Measurements from ENCODE around the gene C5. TPM values are rescaled to one million over a fixed set of nuclear protein-coding genes. Genes with fewer than 3 reads are reported as not detected.
"Not testable (repeated sequence)": the region's sequence is repeated elsewhere in the genome, so short reads cannot be mapped to it uniquely, and the experiment has no call there.

C5 gene
- polyA plus RNA-seq, 6 donors from 2014 or later, result 0.47 to 1.7 (median 0.74) TPM; not detected in 1

DNA sequence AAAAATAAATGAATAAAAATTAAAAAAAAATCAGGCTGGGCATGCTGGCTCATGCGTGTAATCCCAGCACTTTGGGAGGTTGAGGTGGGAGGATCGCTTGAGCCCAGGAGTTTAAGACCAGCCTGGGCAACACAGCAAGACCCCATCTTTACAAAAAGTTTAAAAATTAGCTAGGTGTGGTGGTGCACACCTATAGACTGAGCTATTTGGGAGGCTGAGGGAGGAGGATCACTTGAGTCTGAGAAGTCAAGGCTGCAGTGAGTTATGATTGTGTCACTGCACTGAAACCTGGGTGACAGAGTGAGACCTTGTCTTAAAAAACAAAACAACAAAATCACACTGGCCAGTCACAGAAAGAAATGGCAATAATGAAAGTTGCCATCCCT lies 21.3 kb upstream of the C5 start:
- Mint-ChIP-seq H3K4me1 (peaks cover 39 to 52% (median 43%) of the 10 kb centered on the region in 3 donors), H3K36me3 (peaks cover 10 to 11% of the 10 kb centered on the region in 2 donors), H3K27me3 (no peaks in the 10 kb centered on the region), H3K9me3 (peaks cover 0 to 13% (median 8%) of the 10 kb centered on the region in 7 donors), H3K27ac (peak overlapping the region; percentile 96 to 99 (median 96)), H3K4me3 (peak overlapping the region; percentile 87 to 100 (median 94))
- DNase-seq (no peak), ATAC-seq (ENCODE audit: low read depth in 2 of 2) (peak; percentile 1 to 2)

DNA sequence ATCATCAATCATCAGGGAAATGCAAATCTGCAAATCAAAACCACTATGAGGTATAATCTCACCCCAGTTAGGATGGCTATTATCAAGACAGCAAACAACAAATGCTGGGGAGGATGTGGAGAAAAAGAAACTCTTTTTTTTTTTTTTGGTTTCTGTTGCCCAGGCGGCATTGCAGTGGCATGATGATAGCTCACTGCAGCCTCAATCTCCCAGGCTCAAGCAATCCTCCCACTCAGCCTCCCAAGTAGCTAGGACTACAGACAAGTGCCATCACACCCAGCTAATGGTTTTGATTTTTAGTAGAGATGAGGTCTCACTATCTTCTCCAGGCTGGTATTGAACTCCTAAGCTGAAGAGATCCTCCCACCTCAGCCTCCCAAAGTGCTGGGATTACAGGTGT lies 19.3 kb upstream of the C5 start:
- Mint-ChIP-seq H3K36me3 (peaks cover 10 to 11% of the 10 kb centered on the region in 2 donors), H3K4me3 (peak overlapping the region in 1 of 8 donors; percentile 56), H3K9me3 (peaks cover 0 to 13% (median 8%) of the 10 kb centered on the region in 7 donors), H3K27me3 (no peaks in the 10 kb centered on the region), H3K4me1 (peaks cover 26 to 36% (median 33%) of the 10 kb centered on the region in 3 donors), H3K27ac (peak overlapping the region in 1 of 6 donors; percentile 22)
- ATAC-seq (ENCODE audit: low read depth in 2 of 2) (no peak), DNase-seq (no peak)

DNA sequence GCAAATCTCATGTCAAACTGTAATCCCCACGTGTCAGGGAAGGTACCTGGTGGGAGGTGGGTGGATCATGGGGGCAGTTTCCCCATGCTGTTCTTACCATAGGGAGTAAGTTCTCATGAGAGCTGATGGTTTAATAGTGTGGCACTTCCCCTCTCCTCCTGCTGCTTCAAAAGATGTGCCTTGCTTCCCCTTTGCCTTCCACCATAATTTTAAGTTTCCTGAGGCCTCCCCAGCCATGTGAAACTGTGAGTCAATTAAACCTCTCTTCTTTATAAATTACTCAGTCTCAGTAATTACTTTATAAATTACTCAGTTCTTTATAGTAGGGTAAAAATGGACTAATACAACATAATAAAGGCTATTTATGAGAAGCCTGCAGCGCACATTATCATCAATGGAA lies 17.6 kb upstream of the C5 start:
- H3K4me1 Mint-ChIP-seq, result peaks cover 15 to 19% (median 18%) of the 10 kb centered on the region in 3 donors
- H3K36me3 Mint-ChIP-seq, result peaks cover 10 to 11% of the 10 kb centered on the region in 2 donors
- DNase-seq (no peak), ATAC-seq (ENCODE audit: low read depth in 2 of 2) (no peak)
- H3K9me3 Mint-ChIP-seq, result peaks cover 0 to 13% (median 8%) of the 10 kb centered on the region in 7 donors
- no peaks in the 10 kb centered on the region for H3K27me3 Mint-ChIP-seq
- no peak overlapping the region for H3K4me3 Mint-ChIP-seq
- no peak overlapping the region for H3K27ac Mint-ChIP-seq

DNA sequence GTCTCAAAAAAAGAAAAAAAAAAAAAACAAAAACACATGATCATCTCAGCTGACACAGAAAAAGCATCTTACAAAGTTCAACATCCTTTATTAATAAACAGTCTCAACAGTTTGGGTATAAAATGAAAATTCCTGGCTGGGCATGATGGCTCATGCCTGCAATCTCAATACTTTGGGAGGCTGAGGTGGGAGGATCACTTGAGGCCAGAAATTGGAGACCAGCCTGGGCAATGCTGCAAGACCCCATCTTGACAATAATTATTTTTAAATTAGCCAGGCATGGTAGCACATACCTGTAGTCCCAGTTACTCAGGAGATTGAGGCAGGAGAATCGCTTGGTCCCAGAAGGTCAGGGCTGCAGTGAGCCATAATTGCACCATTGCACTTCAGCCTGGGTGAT lies 16.8 kb upstream of the C5 start:
- Mint-ChIP-seq H3K4me1 (peaks cover 12% of the 10 kb centered on the region in 3 donors), H3K4me3 (no peak overlapping the region), H3K27ac (peak overlapping the region in 1 of 6 donors; percentile 22), H3K9me3 (peaks cover 0 to 13% (median 8%) of the 10 kb centered on the region in 7 donors), H3K27me3 (no peaks in the 10 kb centered on the region), H3K36me3 (peaks cover 10 to 11% of the 10 kb centered on the region in 2 donors)
- ATAC-seq (ENCODE audit: low read depth in 2 of 2) (no peak), DNase-seq (no peak)

DNA sequence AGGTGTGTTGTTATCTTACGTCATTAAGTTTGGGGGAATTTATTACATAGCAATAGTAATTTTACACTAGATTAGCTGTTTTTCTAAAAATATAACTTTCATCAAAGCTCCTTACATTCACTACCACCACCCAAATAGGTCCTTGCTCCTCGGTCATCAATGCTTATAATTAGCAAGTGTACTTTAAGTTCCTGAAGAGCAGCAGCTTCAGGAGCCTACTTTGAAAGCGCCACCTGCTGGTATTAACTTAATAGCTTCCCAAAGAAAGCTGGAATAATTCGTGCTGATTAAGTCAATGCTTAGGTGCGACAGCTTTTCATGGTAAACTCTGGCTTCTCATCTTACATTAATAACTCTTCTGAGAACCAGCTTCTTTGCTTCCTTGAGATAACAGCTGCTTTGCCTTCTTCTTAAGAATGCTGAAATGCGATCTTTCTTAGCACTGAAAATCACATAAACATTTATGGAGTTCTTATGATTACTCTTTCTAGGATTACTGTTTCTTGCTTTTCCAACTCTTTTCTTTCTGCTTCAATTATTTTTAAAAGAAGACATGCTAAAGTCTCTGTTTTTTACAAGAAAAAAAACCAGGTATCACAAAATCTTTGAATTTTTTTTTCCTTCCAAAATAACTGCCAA lies 10.0 kb upstream of the C5 start:
- no peaks in the 10 kb centered on the region for H3K27me3 Mint-ChIP-seq

DNA sequence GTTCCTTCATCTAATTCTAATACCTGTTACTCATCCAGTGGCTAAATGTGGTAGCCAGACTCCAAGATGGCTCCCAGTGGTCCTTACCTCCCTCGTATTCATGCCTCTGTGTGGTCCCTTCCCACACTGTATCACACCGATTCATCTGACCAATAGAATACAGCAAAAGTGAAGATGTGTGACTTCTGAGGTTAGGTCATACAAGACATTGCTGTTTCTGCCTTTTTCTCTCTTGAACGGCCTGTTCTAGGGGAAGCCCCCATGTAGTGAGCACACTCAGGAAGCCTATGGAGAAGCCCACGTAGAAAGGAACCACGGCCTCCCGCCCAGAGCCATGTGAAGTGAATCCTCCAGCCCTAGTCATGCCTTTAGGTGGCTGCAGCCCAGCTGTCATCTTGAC lies 9.4 kb upstream of the C5 start:
- DNase-seq (no peak), ATAC-seq (ENCODE audit: low read depth in 2 of 2) (no peak)
- Mint-ChIP-seq H3K4me1 (peaks cover 0 to 8% (median 8%) of the 10 kb centered on the region in 3 donors), H3K9me3 (peaks cover 0 to 18% (median 3%) of the 10 kb centered on the region in 7 donors), H3K36me3 (peaks cover 0 to 20% of the 10 kb centered on the region in 2 donors), H3K27me3 (no peaks in the 10 kb centered on the region), H3K27ac (no peak overlapping the region), H3K4me3 (no peak overlapping the region)

More for the DNA sequence above, 10.0 kb upstream of the C5 start:
- Mint-ChIP-seq H3K4me1 (peaks cover 0 to 8% (median 8%) of the 10 kb centered on the region in 3 donors), H3K9me3 (peaks cover 0 to 18% (median 3%) of the 10 kb centered on the region in 7 donors), H3K36me3 (peaks cover 0 to 20% of the 10 kb centered on the region in 2 donors), H3K27ac (no peak overlapping the region), H3K4me3 (no peak overlapping the region)
- ATAC-seq (ENCODE audit: low read depth in 2 of 2) (peak; percentile 41 to 58), DNase-seq (peak; percentile 46)

DNA sequence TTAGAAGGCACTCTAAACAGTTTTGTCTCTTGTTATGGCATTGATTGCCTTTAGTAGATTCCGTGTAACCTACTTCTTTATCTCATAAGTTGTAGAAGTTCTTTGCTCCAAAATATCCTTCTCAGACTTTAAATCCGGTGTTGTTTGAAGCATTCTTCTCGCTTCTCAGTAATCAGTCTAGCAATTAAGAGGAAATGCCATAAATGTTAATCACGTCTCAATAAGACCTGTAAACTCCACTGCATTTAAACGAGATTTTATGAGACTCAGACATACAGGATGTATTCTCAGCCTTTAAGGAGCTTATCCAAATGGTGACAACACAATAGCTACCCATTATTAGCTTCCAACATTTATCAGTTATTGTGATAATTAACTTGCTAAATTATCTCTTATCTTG lies 7.7 kb upstream of the C5 start:
- no peaks in the 10 kb centered on the region for H3K27me3 Mint-ChIP-seq
- ATAC-seq (ENCODE audit: low read depth in 2 of 2) (no peak), DNase-seq (no peak)
- H3K9me3 Mint-ChIP-seq, result peaks cover 0 to 18% (median 3%) of the 10 kb centered on the region in 7 donors
- H3K27ac Mint-ChIP-seq, result no peak overlapping the region
- H3K4me1 Mint-ChIP-seq, result peaks cover 0 to 8% (median 8%) of the 10 kb centered on the region in 3 donors
- H3K36me3 Mint-ChIP-seq, result peaks cover 0 to 20% of the 10 kb centered on the region in 2 donors
- no peak overlapping the region for H3K4me3 Mint-ChIP-seq

DNA sequence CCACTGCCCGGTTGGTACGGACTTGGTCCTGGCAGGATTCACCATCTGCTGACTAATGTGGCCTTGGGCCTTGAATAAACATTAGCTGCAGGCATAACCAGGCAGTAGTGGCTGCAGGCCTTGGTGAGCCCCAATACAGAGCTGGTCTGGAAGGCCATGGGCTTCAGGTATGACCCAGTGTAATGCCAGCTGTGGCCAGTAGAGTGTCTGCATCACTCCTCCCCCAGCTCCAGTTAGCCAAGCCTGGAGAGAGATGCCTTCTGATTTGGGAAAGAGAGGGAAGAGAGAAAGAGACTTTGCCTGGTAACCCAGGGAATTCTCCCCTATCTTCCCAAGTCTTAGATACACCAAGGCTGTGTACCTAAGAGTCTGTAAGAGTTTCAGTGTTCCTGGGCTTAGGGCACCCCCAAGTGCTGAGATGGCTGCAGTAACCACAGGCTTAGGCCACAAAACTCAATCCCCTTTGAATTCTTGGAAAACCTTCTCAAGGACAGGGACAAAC lies 5.6 kb upstream of the C5 start:
- no peak for DNase-seq
- H3K27ac Mint-ChIP-seq, result no peak overlapping the region
- no peaks in the 10 kb centered on the region for H3K27me3 Mint-ChIP-seq
- no peak for ATAC-seq (ENCODE audit: low read depth in 2 of 2)
- peak overlapping the region in 1 of 8 donors; percentile 10 for H3K4me3 Mint-ChIP-seq
- peaks cover 0 to 20% of the 10 kb centered on the region in 2 donors for H3K36me3 Mint-ChIP-seq
- H3K4me1 Mint-ChIP-seq, result peaks cover 0 to 8% (median 8%) of the 10 kb centered on the region in 3 donors
- peaks cover 0 to 18% (median 3%) of the 10 kb centered on the region in 7 donors for H3K9me3 Mint-ChIP-seq

DNA sequence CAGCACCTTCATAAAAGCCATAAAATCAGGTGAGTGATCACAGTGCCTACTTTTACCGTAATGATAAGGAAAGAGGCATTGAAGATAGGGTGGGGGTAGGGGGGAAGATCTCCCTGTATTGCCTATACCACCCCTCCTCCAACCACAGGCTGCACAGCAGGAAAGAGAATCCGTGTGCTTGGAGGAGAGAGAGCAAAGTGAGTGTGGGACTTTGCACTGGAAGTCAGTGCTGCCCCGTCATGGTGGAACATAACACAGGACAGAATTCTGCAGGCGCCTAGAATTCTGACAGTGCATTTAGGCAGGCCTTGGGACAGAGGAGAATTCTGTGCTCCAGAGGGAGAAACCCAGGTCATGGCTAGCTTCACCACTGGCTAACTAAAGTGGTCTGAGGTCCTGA lies 3.5 kb upstream of the C5 start:
- Mint-ChIP-seq H3K4me1 (no peaks in the 10 kb centered on the region), H3K9me3 (peaks cover 0 to 18% (median 3%) of the 10 kb centered on the region in 7 donors), H3K27ac (no peak overlapping the region), H3K27me3 (no peaks in the 10 kb centered on the region), H3K4me3 (no peak overlapping the region), H3K36me3 (peaks cover 0 to 20% of the 10 kb centered on the region in 2 donors)
- DNase-seq, result no peak
- no peak for ATAC-seq (ENCODE audit: low read depth in 2 of 2)

DNA sequence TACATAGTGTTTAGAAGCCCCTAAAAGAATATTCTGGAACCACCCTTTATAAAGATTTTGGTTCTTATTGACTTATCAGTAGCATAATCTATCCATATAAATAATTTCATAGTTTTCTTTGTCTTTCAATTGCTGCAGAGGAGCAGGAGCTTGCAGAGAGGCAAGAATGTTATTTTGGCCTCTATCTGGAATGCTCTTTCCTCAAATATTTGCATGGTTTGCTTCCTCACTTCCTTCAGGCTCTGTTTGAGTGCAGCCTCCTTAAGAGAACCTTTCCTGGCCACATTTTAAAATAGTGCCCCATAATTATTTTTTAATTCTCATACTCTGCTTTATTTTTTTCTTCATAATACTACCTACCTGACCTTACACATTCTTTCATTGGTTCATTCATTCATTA lies 1.5 kb downstream of the C5 start:
- Mint-ChIP-seq H3K27me3 (no peaks in the 10 kb centered on the region), H3K9me3 (no peaks in the 10 kb centered on the region), H3K36me3 (no peaks in the 10 kb centered on the region)

DNA sequence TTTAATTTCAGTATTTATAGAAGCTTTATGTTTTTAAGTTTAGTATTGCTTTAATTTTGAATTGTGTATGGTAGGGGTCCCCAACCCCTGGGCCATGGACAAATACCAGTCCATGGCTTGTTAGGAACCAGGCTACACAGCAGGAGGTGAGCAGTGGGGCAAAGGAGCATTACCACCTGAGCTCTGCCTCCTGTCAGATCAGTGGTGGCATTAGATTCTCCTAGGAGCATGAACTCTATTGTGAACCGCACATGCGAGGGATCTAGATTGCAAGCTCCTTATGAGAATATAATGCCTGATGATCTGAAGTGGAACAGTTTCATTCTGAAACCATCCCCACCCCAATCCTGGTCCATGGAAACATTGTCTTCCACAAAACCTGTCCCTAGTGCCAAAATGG lies 1.9 kb downstream of the C5 start:
- no peaks in the 10 kb centered on the region for H3K27me3 Mint-ChIP-seq
- no peak for ATAC-seq (ENCODE audit: low read depth in 2 of 2)
- H3K36me3 Mint-ChIP-seq, result no peaks in the 10 kb centered on the region
- DNase-seq, result no peak
- H3K9me3 Mint-ChIP-seq, result no peaks in the 10 kb centered on the region
- H3K4me3 Mint-ChIP-seq, result no peak overlapping the region
- no peak overlapping the region for H3K27ac Mint-ChIP-seq
- H3K4me1 Mint-ChIP-seq, result no peaks in the 10 kb centered on the region

More for the DNA sequence above, 1.5 kb downstream of the C5 start:
- DNase-seq (no peak), ATAC-seq (ENCODE audit: low read depth in 2 of 2) (no peak)
- Mint-ChIP-seq H3K4me1 (no peaks in the 10 kb centered on the region), H3K27ac (peak overlapping the region in 1 of 6 donors; percentile 54), H3K4me3 (no peak overlapping the region)

DNA sequence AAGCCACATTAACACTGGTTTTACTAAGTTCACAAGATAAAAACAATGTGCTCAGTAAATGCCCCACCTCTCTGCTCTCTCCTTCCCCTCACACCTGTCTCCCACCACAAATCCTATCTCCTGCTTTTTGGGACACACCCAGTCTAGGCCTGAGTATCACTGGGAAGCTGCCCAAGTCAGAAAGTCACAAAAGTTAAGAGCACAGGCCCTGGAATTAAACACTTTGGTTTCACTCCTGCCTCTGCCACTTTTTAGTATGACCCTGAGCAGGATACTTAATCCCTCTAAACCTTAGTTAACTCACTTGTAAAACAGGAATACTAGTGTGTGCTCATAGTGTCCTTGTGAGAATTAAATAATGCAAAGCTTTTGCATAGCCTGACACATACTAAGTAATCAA lies 11.3 kb downstream of the C5 start:
- Mint-ChIP-seq H3K4me3 (no peak overlapping the region), H3K4me1 (no peaks in the 10 kb centered on the region), H3K9me3 (peaks cover 0 to 5% (median 0%) of the 10 kb centered on the region in 7 donors), H3K27ac (peak overlapping the region in 1 of 6 donors; percentile 49), H3K27me3 (no peaks in the 10 kb centered on the region), H3K36me3 (peaks cover 0 to 8% of the 10 kb centered on the region in 2 donors)
- ATAC-seq (ENCODE audit: low read depth in 2 of 2) (no peak), DNase-seq (no peak)

DNA sequence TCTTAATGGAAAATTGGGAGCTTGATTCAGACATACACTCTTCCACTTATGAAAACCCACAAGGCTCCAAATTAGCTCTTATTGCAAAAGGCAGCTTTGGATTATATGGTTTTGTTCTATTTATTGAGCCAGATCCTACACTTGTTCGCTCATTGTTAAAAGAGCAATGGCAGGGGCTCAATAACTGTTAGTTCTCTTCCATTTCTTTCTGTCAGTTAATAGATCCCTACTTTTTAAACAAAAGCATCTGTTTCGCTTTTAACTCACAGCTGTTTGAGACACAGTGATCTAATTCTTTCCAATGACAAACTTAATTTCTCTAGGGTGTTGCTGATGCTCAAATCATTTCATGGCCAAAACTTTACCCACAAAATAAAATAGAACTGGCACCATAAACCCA lies 11.7 kb downstream of the C5 start:
- H3K4me3 Mint-ChIP-seq, result no peak overlapping the region
- peaks cover 0 to 8% of the 10 kb centered on the region in 2 donors for H3K36me3 Mint-ChIP-seq
- no peak for DNase-seq
- no peaks in the 10 kb centered on the region for H3K27me3 Mint-ChIP-seq
- no peak overlapping the region for H3K27ac Mint-ChIP-seq
- no peaks in the 10 kb centered on the region for H3K4me1 Mint-ChIP-seq
- H3K9me3 Mint-ChIP-seq, result peaks cover 0 to 5% (median 0%) of the 10 kb centered on the region in 7 donors
- no peak for ATAC-seq (ENCODE audit: low read depth in 2 of 2)

DNA sequence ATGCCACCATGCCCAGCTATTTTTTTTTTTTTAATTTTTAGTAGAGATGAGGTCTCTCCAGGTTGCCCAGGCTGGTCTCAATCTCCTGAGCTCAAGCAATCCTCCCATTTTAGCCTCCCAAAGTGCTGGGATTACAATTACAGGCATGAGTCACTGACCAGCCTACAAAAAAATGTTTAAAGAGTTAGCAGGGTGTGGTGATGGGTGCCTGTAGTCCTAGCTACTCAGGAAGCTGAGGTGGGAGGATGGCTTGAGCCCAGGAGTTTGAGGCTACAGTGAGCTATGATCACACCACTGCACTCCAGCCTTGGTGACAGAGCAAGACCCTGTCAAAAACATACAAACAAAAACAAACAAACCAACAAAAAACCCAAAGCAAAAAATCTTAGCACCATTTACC lies 14.4 kb downstream of the C5 start:
- not testable (repeated sequence) for H3K9me3 Mint-ChIP-seq; H3K27ac Mint-ChIP-seq; DNase-seq; H3K4me1 Mint-ChIP-seq; H3K4me3 Mint-ChIP-seq; H3K36me3 Mint-ChIP-seq; H3K27me3 Mint-ChIP-seq; ATAC-seq (ENCODE audit: low read depth in 2 of 2)

All from naive B cell (primary cell).